Astrocyte of the spinal cord (primary cell): Measurements from ENCODE around the gene INPP5A.
"Not testable (repeated sequence)": the region's sequence is repeated elsewhere in the genome, so short reads cannot be mapped to it uniquely, and the experiment has no call there.

ENCODE experiments used
- DNase-seq: peaks from one replicate; pipeline ENCODE4 v3.0.0; 2011; ENCODE audit warnings: low read depth, low spot score
- H3K4me3 ChIP-seq: 2 replicates; pipeline ENCODE4 v1.5.1; 2011; ENCODE audit warnings: low read depth, mild to moderate bottlenecking, low read length, moderate library complexity
- in situ Hi-C: cut with HindIII; loops from 2 replicates; pipeline ENCODE4 v1.10.0; 2017; ENCODE audit warnings: low sequenced_read_pairs
- TF ChIP-seq, protein P1 (sequence below): IDR thresholded peaks from 2 replicates; pipeline ENCODE4 v1.5.1; 2012; ENCODE audit warnings: low read depth, mild to moderate bottlenecking, low read length, inconsistent platforms

Gene INPP5A

GRCh38 chr10:132677096-132677472 is 139.5 kb downstream of the INPP5A start:
- no peak overlapping the region for H3K4me3 ChIP-seq
- TF ChIP-seq, protein P1, sequence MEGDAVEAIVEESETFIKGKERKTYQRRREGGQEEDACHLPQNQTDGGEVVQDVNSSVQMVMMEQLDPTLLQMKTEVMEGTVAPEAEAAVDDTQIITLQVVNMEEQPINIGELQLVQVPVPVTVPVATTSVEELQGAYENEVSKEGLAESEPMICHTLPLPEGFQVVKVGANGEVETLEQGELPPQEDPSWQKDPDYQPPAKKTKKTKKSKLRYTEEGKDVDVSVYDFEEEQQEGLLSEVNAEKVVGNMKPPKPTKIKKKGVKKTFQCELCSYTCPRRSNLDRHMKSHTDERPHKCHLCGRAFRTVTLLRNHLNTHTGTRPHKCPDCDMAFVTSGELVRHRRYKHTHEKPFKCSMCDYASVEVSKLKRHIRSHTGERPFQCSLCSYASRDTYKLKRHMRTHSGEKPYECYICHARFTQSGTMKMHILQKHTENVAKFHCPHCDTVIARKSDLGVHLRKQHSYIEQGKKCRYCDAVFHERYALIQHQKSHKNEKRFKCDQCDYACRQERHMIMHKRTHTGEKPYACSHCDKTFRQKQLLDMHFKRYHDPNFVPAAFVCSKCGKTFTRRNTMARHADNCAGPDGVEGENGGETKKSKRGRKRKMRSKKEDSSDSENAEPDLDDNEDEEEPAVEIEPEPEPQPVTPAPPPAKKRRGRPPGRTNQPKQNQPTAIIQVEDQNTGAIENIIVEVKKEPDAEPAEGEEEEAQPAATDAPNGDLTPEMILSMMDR: no peak
- no peak for DNase-seq
- in situ Hi-C loops: no loop called here

GRCh38 chr10:132677473-132678227 is 140.1 kb downstream of the INPP5A start:
- in situ Hi-C loops: no loop called here
- TF ChIP-seq, protein P1: no peak
- no peak overlapping the region for H3K4me3 ChIP-seq
- no peak for DNase-seq

DNA sequence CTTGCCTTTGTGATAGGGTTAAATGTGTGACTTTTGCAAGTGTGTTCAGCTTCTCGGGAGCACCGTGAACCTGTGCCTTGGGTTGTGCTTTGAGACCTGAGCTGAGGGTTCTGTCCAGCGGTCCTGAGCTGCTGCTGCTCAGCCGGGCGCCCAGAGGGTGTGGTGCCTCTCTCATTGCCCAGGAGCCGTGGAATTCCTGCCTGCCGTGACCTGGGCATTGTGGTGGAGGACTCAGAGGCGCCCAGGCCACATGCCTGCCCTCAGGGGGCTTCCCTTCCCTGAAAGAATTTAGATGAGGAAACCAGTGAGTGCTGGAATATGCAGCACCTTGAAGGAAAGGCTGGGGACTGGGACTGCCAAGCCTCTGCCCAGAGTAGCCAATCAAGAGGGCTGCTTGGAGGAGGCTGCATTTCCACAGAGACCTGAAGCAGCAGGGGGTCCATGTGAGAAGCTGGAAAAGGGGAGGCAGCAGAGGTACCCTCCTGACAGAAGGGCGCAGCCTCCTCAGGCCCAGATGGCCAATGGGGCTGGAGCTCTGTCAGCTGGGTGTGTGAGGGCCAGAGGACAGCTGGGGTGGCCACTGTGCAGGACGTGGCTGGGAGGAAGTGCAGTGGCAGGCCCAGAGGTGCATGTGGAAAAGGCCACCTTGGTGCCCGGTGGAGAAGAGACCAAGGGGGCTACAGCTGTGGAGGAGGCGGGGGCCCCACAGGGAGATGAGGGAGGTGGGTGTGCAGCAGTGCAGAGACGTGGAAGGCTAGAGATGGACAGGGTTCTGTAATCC is 141.0 kb downstream of the INPP5A start:
- in situ Hi-C loops: no loop called here
- H3K4me3 ChIP-seq: no peak overlapping the region
- no peak for DNase-seq
- TF ChIP-seq, protein P1: no peak

DNA sequence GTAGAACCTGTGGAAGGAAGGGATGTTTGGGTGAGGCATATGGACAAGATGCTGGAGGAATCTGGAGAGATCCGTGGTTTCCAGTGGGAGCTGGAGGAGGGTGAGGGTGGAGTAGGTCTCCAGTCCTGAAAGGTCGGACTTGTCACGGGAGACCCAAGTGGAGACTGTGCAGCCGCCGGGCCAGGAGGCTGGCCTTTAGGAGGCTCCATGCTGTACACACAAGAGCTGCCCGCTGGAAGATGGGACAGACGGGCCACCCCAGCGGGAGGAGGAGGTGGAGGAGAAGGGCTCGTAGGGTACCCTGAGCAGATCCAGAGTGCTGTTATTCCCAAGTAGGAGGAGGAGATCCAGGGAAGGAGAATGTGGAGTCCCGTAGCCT is 141.6 kb downstream of the INPP5A start:
- no peak overlapping the region for H3K4me3 ChIP-seq
- in situ Hi-C loops: no loop called here
- TF ChIP-seq, protein P1: no peak
- DNase-seq: no peak

DNA sequence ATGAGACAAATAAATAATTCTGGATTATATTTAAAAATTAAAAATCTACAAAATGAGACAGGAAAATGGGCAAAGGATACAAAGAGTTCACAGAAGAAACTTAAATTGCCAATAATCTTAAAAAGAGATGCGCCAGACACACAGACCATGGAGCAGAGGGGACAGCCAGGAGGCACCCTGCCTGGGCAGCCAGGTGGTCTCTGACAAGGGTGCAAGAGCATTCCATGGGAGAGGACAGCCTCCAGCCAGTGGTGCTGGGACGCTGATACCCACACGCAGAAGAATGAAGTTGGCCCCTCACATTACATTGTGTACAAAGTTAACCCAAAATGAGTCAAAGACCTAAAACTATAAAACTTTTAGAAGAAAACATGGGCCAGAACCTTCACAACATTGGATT is 142.1 kb downstream of the INPP5A start:
- H3K4me3 ChIP-seq: no peak overlapping the region
- in situ Hi-C loops: no loop called here
- no peak for DNase-seq
- TF ChIP-seq, protein P1: no peak

DNA sequence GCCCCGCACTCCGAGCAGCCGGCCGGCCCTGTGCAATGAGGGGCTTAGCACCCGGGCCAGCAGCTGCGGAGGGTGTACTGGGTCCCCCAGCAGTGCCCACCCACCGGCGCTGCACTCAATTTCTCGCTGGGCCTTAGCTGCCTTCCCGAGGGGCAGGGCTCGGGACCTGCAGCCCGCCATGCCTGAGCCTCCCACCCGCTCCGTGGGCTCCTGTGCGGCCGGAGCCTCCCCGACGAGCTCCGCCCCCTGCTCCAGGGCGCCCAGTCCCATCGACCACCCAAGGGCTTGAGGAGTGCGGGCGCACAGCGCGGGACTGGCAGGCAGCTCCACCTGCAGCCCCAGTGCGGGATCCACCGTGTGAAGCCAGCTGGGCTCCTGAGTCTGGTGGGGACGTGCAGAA is 143.2 kb downstream of the INPP5A start:
- H3K4me3 ChIP-seq, in situ Hi-C loops, DNase-seq: not testable (repeated sequence)
